Measurements from ENCODE around the gene RAB2B.

GRCh38 chr14:21514341-21514740 is 37.6 kb upstream of the RAB2B start:
- TF ChIP-seq REST (IDR thresholded peaks at IDR 0.05; ENCODE audit: low read depth) (no peak), EP300 (IDR thresholded peaks at IDR 0.05; ENCODE audit: borderline replicate concordance) (no peak), ZBTB7A (IDR thresholded peaks at IDR 0.05; ENCODE audit: low read depth) (no peak), TEAD4 (IDR thresholded peaks at IDR 0.05) (no peak), USF1 (IDR thresholded peaks at IDR 0.05) (no peak), MAX (IDR thresholded peaks at IDR 0.05) (no peak), YY1 (IDR thresholded peaks at IDR 0.05; ENCODE audit: low read depth) (no peak), NFIC (IDR thresholded peaks at IDR 0.05) (no peak), CEBPB (IDR thresholded peaks at IDR 0.05) (no peak), RAD21 (IDR thresholded peaks at IDR 0.05; ENCODE audit: low read depth) (no peak), EGR1 (IDR thresholded peaks at IDR 0.05) (no peak), CREB1 (IDR thresholded peaks at IDR 0.05; ENCODE audit: low read depth) (no peak), TAF1 (IDR thresholded peaks at IDR 0.05; ENCODE audit: low read depth) (no peak), TCF12 (IDR thresholded peaks at IDR 0.05; ENCODE audit: low read depth) (no peak)

Data from Ishikawa (cell line).